NCI-H345 (cell line): Measurements from ENCODE around the gene ENKUR.

Experiments
- DNase-seq: peaks from one replicate; lab custom pipeline; 2025; lab: John Stamatoyannopoulos, UW

The ENKUR gene

DNA sequence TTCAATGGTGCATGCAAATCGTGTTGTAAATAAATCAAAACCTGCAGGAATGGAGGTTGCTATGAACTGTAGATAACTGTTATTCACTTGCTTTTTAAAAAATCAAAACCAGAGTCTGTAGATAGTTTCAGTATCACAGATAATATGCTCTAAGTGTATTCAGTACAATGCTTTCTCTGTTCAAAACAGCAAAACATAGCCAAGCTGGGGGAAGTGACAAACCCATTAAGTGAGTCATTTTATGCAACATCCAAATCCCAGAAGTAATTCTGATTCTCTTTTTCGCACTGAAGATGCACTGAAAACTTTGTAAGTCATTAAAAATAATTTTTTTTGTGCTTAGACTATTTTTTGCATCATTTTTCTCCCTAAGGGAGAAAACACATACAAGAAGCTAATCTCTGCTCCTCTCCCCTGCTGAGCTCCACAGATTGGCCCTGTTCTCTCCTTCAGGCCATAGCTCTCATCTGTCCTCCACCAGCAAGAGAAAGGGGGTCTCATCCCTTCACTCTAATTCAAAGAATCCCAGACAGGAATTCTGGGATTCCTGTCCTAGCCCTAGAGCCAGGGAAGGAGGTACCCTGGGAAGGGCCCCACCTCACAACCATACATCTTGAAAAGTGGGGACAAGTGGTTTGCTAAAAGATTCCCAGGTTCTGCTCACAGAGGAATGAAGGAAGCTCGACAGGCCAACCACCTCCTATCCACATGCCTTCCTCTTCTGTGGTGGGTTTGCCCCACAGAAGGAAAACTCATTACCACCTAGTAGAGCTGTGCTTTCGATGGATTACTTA, 68.5 kb downstream of the ENKUR start:
- no peak for DNase-seq

DNA sequence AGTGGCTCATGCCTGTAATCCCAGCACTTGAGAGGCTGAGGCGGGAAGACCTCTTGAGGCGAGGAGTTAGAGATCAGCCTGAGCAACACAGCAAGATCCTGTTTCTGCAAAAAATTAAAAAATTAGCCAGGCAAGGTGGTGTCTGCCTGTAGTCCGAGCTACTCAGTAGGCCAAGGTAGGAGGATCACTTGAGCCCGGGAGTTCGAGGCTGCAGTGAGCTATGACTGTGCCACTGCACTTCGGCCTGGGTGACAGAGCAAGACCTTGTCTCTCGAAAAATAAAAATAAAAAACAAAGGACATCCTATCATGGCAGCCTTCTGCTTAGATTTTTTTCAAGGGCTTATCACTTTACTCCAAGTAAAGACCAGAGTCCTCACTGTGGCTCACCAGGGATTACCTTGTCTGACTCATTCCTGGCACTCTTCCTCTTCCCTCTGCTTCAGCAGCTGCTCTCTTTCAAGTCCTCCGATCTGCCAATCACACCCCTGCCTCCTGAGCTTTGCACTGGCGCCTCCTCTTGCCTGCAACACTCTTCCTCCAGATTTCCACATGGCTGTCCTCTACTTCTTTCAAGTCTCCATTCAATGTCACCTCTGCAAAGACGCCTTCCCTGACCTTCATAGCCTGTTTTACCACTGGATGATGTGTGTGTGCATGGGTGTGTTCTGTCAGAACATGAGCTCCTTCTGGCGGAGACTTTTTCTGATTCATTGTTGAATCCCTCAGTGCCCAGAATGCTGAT, 71.3 kb downstream of the ENKUR start:
- DNase-seq = no peak

DNA sequence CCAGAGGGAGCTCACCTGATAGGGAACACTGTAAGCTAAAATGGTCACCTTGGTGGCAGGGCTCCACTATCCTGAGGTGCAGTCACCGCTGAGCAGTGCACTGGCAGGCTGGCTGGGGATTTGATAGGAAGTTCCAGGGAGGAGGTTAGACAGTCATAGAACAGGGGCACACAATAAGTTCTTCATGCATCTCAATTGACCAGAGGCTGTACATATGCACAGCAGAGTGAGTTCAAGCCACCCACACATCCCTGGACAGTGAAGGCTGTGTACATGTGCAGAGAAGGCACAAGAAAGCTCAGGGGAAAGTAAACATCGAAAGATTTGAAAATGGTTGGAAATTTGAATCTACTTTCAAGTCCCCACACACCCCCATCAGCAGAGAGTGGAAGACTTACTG, 77.4 kb downstream of the ENKUR start:
- no peak for DNase-seq

DNA sequence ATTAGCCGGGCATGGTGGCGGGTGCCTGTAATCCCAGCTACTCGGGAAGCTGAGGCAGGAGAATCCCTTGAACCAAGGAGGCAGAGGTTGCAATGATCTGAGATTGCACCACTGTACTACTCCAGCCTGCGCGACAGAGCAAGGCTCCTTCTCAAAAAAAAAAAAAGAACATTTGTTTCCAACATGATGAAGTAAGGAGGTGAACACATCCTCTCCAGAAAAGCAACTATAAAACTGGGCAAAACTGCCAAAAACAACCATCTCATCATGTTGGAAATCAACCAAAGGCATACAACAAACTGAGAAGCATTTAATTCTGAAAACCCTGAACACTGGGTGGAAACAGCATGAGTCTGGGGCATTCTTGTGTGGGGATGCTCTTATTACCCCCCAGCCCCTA, 77.9 kb downstream of the ENKUR start:
- DNase-seq = no peak

DNA sequence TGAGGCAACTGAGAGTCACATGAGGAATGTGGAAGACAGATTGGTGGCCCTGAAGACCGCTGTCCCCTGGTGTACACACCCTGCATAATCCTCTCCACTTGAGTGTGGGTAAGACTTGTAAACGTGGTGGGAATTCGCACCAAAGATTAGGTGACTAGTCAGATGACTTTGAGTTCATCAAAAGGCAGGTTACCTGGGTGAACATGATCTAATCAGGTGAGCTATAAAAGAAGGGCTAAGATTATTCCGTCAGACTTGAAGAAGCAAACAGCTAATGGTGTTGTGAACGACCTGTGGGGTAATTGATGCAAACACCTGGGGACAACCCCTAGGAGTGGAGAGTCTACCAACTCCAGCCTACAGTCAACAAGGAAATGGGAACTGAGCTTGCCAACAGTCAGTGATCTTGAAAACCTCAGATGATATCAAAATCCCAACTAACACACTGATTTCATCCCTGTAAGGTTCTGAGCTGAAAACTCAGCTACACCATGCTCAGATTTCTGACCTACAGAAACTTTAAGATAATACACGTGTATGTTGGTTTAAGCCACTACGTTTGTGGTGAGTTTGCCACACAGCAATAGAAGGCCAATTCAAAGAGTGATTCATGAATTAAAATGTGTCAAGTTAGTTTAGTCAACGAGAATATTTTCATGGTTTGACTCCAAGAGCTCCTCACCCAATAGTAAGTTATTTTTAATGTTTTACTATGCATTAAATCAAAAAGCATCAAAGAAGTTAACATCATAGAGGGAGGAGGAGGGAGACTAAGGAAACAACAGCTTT, 80.3 kb downstream of the ENKUR start:
- no peak for DNase-seq
